COLO668 (cell line): ENCODE results near the gene SIGLEC1.

ENCODE experiments used
- DNase-seq: peaks from one replicate; lab custom pipeline; 2025; ENCODE audit not compliant: unreplicated experiment; lab: John Stamatoyannopoulos, UW

The SIGLEC1 gene

DNA sequence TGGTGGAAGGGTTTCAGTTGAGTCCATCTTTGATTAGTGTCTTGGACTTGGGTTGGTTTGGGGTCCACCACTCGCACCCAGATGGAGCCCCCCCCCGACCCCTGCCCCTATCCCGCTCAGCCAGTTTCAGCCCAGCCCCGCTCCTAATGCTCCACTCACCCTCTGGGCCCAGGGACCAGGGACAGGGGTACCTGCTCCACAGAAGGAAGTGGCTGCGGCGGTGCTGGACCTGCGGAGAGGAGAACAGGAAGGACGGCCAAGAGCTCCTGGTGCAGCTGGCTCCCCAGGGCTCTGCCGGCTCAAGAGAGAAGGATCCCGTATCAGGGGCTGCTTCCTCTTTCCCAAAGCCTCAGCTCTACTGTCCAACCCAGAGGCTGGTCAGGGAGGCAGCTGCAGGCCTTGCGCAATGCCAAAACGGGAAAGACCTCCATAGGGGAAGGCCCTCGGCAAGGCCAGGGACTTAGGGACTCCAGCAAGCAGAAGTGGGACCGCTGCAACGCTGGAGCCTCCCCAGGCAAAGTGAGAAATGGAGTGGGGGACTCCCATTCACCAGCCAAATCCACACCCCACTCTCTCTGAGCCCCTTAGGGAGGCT lies at the start of gene SIGLEC1:
TSS of gene SIGLEC1 (minus strand) at position 322 of the 595 bp plus-strand sequence. CDS start 5,472 bp downstream, outside the sequence.
- no peak for DNase-seq

DNA sequence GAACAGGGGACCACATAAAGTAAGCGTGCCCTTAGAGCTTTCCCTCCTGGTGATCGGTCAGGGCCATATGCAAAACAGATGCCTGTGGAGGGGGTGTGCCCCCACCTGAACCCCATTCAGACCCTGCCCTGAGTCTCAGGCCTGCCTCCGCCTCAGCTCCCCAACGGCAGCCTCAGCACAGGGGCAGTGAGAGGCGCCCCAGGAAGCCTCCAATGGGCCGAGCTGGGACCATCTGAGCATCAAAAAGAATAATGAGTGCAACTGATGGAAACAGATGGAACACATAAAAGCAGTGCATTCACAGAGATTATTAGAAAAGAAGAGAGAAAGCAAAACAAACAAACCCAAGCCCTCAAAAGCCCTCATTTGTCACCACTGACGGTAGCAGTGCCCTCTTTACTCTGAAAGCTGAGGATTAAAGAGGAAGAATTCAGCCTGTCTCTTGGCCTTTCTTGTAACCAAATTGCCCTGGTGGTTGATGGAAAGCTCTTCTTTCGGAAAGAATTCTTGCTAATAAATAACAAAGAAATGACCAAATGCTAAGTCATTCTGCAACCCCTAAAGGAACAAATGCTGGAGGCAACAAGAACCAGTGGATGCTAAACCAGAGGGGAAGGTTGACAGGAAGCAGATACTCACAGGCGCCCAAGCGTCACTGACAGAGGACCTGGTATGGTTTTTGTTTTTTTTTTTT lies 48.4 kb upstream of the SIGLEC1 start:
- no peak for DNase-seq

DNA sequence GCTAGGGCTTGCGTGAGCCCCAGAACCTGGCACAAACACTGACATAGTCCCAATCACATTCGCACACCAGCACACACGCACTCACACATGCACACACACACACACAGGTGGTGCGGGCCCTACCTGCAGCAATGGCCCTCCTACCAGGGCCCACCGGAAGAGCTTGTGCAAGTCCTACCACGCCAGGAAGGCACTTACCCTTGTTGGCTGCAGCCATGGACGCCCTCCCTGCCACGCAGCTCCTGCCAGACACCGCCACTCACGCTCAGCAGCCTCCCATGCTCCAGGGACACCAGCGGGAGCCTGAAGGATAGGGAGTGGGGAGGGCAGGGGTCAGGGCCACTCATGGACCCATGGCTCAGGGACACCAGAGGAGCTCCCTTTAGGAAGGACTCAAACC lies 47.5 kb upstream of the SIGLEC1 start:
- DNase-seq = no peak

DNA sequence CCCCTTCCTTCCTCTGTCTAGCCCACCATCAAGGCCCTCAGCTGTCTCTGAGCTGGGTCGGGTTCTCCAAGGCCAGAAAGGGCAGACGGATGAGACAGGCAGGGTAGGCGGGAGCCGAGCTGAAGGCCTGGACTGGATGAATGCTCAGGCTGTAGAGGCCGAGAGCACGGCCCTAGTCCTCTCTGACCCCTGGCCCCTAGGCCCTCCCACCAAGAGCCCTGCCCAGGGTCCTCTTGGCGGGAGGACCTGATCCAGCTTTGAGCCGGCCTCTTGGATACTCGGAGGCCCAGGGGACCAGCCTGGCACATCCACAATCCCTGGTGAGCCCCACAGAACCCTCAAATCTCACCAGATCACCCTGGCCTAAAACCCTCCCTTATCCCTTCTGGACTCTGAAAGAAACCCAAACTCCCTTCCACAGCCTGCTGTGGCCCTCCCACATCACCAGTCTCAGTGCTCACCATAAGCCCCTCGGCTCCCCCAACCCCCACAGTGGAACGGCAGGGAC lies 47.0 kb upstream of the SIGLEC1 start:
- no peak for DNase-seq

DNA sequence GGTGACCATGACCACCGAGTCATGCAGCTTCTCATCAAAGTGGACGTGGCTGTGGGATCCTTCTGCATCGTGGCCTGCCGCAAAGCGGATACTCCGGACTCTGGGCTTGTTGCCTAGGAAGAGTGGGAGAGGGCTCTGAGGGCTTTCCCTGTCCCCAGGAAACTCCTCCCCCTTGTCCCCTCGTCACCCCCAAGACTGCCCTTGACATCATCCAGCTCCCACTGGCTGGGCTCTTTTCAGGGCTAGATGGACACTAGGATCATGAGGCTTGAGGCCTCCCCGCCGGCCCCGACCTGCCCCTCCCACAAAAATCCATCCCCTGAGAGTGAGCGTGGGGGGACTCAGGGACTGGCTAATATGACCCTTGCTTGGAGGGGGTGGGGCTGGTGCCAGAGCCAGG lies 46.2 kb upstream of the SIGLEC1 start:
- DNase-seq = no peak

DNA sequence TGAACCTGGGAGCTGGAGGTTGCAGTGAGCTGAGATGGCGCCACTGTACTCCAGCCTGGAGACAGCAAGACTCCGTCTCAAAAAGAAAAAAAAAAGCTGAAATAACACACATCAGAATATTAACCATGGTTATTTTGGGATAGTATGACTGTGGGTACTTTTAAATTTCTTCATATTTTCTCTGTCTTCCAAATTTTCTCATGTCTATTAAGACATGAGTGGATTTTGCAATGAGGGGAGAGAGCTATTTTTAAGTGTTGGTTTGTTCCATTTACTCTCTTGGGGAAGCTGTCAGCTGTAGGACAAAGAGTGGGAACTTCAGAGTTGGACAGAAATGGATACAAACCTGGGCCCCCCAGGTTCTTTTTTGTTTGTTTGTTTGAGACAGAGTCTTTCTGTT lies 44.9 kb upstream of the SIGLEC1 start:
- DNase-seq = no peak

DNA sequence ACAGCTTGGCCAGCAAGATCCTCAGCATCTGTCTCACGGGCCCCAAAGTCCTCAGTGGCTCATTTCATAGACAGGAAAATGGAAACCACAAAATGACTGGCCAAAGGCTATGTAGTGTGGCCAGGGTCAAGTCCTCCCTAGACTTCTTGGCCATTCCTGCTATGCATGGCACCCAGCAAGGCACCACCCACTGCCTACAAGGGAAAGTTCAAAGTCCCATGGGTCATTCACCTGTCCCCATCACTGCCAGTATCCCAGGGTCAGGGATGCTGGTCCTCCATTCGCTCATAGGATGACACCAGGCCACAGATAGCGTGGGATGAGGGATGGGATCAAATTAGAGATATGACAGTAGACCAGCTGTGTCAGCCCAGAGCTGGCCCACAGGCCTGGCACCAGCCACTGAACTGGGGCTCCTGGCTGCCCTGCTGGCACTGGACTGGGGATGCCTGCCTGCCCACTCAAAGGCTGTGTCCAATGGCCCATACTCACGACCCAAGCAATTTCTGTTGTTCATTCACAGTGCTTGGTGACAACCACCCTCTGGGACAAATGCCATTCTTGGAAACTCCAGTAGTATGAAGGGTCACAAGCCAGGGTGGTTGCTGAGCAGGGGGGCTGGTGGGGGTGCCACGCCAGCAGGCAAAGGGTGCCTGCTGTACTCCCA lies 43.5 kb upstream of the SIGLEC1 start:
- no peak for DNase-seq

DNA sequence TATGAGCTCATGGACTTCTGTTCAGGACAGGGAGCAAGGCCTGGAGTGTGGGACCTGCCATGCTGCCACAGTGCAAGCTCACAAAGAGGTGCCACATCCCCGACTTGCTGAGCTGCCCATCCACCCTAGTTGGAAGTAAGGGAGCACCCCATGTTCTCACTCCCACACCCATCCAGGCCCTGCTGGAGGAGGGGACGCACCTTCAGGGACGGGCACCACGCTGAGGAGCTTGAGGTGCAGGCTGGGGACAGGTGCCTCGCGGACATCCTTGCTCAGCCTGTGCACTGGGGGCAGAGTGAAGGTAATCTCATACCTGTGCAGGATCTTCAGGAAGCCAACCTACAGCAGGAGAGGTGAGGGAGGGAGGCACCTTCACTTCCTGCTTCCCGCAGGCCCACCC lies 42.9 kb upstream of the SIGLEC1 start:
- no peak for DNase-seq

DNA sequence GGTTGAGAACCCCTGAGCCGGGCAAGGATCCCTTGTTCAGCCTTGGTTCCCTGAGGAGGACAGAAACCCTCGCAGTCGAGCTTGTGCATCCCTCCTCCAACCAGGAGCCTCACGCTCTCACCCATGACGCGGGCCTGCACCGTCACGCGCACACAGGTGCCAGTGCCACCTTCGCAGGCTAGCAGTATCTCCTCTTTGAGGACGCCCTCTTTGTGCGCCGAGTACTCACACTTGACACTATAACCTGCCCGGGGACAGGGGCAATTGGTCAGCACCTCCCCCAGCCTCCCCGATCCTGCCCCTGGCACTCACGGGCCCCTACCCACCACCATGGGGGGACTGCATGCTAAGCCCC lies 41.9 kb upstream of the SIGLEC1 start:
- no peak for DNase-seq

DNA sequence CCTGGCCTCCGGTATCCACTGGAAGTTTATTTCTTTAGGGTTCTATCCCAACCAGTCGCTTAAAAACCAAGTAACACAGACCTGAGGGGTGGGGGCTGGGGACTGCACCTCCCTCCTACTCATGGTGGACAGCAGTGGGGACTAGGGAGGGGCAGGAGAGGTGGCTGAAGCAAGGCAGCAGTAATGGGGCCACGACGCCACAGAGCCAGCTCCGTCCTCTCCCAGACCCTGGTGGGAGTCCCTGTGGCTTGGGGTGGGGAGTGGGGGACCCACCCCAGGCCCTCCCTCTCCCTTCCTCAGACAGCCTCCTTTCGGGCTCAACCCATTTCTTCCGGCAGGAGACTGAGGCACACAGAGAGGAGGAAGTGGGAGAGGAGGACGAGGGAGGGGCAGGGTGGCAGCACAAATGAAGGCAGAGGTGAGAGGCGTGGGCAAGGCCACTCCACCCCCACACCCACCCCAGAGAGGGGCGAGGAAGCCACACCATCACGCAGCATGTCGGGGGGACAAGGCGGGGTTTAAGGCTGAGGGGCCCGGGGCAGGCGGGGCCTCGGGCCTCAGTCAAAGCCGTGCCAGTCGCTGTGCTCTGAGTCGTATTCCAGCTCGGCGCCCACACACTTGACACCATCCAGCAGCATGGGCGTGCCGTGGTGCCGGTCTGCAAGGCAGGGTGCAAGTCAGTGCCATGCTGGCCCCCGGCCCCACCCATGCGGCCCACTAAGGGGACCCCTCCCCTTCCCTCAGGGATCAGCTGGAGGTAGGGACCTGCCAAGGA lies 41.3 kb upstream of the SIGLEC1 start:
- DNase-seq = no peak

DNA sequence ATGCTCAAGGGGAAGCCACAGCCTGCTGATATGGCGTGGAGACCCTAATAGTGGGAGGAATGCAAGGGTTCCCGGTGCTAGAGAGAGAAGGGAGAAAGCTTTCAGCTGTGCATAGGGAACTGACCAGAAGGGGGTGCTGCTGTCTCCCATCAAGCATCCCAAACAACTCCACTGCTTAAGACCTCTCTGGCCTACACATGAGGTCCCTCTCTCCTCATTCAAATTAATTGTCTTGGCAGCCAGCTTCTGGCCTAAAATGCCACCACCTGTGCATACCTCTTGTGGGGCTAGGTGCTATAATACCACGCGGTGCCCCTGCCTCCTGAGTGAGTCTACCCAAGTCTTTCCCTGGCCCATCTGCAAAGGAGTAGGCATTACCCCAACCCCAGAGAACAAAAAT lies 40.7 kb upstream of the SIGLEC1 start:
- peak; percentile 64 for DNase-seq

DNA sequence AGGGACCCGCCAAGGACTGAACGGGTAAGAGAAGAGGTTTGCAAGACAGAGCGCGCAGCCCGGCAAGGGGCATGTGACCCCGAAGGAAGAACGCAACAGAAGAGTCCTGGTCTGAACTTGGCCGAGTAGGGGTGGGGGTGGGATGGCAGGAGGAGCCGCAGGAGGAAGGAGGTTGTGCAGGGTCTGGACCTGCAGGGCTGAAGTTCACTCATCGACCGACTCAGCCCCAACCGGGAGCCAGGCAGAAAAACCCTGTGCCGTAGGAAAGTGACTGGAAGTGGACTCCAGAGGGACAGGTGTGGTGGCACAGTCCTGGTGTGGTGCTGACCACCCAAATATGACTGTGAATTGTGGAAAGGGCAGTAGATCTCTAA lies 40.0 kb upstream of the SIGLEC1 start:
- DNase-seq = no peak

DNA sequence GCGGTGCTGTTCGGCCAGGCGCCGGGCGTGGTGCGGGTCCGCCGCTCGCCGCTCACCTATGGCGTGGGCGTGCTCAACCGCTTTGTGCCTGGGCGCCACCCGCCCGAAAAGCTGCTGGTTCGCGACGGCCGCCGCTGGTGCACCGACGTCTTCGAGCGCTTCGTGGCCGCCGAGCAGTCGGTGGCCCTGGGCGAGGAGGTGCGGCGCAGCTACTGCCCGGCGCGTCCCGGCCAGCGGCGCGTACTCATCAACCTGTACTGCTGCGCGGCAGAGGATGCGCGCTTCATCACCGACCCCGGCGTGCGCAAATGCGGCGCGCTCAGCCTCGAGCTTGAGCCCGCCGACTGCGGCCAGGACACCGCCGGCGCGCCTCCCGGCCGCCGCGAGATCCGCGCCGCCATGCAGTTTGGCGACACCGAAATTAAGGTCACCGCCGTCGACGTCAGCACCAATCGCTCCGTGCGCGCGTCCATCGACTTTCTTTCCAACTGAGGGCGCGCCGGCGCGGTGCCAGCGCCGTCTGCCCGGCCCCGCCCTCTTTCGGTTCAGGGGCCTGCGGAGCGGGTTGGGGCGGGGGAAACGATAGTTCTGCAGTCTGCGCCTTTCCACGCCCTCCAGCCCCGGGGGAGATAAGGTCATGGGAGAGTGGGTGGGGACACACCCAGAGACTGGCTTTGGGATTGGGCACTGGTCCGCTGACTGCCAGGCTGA lies 39.4 kb upstream of the SIGLEC1 start:
- peak; percentile 71 for DNase-seq

DNA sequence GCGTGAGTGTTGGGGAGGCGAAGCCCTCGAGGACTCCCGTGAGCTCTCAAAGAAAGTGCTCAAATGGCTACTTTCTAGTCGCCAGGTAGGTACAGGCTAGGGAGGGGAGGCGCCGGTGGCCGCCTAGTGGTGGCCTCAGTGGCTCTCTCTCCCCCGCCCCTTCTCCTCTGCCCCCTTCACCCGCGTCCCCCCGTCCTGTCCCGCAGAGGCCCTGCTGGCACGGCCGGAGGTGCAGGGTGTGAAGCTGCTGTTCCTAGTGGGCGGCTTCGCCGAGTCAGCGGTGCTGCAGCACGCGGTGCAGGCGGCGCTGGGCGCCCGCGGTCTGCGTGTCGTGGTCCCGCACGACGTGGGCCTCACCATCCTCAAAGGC lies 38.9 kb upstream of the SIGLEC1 start:
- no peak for DNase-seq

DNA sequence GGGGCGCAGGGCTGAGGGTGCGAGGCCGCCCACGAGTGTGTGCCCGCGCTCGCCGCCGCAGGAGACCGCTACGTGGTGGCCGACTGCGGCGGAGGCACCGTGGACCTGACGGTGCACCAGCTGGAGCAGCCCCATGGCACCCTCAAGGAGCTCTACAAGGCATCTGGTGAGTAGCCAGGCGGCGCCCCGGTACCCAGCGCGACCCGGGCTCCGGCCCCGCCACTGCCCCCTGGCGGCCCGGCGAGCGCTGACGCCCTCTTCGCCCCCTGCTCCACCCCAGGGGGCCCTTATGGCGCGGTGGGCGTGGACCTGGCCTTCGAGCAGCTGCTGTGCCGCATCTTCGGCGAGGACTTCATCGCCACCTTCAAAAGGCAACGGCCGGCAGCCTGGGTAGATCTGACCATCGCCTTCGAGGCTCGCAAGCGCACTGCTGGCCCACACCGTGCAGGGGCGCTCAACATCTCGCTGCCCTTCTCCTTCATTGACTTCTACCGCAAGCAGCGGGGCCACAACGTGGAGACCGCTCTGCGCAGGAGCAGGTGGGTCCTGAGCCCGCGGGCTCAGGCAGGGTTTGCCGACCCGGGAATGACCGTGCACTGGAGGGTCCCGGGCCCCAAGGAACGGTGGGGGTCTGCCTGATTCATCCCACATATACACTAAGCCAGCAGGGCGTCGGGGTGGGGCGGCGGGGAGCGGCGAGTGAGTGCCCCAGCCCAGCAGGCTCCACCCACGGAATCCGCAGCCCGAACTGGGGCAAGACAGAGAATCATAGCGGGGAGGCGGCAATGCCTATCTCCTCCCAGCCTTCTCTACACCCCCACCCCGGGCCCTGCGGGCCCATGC lies 37.5 kb upstream of the SIGLEC1 start:
- peak; percentile 67 for DNase-seq

DNA sequence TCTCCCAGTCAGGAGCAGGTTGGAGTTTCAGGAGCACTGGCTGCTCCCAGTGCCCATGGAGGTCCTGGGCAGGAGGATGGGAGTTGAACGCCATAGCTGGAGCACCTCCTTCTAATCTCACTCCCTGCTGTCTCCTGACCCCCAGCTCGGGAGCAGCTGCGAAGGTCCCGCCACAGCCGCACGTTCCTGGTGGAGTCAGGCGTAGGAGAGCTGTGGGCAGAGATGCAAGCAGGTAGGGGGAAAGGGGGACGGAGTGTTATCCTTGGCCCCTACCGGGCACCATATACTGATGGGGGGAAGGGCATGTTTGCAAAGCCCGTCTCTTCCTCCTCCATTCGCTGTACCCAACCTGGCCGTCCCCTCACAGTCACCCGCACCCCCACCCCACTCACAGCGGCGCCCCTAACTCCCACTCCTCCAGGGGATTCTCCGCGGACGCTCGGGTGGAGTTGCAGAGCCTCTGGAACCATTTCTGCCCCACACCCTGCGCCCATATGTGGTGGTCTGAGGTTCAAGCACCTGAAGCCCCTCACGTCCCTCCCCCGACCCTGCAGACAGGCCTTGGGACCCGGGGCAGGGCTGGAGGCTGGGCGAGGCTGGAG lies 36.8 kb upstream of the SIGLEC1 start:
- DNase-seq = no peak

DNA sequence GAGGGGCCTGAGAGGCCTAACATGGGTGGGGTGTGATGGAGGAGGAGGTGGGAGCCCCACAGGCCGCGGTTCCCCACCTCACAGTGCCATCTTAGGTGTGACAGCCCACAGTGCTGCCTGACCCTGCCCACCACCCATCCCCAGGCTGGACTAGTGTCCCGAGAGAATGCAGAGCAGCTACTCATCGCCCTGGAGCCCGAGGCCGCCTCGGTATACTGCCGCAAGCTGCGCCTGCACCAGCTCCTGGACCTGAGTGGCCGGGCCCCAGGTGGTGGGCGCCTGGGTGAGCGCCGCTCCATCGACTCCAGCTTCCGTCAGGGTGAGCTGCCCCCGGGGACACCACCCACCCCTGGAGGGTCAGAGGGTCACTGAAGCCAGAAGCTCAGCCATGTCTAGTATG lies 35.7 kb upstream of the SIGLEC1 start:
- DNase-seq = no peak

DNA sequence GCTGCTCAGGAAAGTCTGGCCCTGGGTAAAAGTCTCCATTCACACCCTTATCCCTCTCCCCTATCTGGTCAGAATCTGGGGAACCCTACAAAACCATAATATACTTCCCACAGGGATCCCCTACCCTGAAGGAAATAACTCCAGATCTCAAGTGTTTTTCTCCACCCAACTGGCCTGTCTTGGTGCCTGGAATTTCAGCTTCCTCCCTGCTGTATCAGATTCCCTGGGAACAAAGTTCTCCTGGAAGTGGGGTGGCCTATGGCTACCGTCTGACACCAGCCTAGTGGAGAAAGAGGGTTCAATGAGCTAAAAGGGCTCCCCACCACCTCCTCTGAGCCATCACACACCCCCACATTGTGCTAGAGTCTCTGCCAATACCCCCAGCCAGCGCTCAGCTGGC lies 35.1 kb upstream of the SIGLEC1 start:
- no peak for DNase-seq

DNA sequence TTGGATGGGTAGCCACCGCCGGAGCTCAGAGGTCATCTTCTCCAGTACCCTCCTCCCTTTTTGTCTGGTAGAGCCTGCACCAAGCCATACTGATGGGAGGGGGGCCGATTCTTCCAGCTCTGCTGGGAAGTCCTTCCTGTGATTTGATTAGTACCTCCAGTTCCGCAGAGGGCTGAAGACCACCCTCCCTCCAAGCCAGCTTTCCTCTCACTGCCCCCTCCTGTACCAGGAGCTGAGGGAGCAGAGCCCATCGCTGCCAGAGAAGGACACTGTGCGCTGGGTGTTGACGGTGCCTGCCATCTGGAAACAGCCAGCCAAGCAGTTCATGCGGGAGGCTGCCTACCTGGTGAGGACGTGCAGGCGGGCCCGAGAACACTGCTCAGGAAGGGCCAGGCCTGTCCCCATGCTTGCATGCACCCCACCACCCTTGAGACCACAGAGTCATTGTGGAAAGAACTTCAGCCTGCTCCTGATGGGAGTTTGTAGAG lies 33.3 kb upstream of the SIGLEC1 start:
- no peak for DNase-seq
